ENCODE data around the gene MCM6.
A peak's percentile ranks its signal among the peaks of the same experiment; 100 is the strongest.
"Not testable (repeated sequence)": the region's sequence is repeated elsewhere in the genome, so short reads cannot be mapped to it uniquely, and the experiment has no call there.

The MCM6 gene

DNA sequence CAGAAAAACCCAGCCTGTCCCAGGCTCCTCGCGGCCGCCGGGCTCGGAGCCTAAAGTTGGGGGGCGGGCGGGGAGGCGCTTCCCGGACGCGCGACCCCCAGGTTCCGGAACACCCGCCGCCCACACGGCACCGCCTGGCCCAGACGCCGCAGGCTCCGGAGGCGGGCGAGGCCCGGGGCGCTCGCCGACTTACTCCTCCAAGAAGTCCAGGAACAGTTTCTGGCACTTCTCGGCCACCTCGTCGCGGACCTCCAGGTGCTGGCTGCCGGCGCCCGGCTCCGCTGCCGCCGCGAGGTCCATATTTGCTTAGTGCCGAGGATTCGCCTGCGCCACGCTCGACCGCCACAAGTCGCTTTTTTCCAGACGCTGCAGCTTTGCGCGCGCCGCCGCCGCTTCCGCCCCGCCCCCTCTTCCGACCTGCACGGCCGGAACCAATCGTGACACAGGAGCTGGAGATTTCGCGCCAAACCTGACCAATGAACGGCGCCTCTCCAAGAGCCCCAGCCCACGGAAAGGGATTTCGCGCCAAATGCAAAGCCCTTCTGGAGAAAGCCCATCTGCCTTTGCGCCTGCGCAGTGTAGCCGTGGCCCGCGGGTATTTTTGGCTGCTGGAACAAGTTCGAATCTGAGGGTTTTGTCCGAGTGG, at the start of gene MCM6:
MCM6 (minus strand) TSS at position 378 of the 646 bp plus-strand sequence; CDS start at position 300, 78 bp downstream.
- DNase-seq (ENCODE audit: low read depth, low spot score), result peak; percentile 99

DNA sequence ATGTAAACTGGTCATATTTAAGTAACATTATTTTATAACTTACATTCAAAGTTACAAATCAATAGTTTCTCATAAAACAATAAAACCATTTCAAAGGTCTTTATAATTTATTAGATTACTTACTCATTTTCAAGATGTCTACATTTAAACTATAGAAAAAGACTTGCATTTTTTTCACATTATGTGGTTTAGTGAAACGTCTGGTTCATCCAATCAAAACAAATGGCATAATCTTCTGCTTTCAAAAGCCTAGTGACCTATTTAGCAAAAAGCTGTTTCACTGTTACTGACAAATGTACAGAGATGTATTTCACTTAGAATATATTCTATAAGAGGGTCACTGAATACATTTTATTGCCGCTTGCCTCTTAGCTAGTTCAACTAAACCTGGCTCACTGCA, 49.3 kb upstream of the MCM6 start:
- DNase-seq (ENCODE audit: low read depth, low spot score), result peak; percentile 9

DNA sequence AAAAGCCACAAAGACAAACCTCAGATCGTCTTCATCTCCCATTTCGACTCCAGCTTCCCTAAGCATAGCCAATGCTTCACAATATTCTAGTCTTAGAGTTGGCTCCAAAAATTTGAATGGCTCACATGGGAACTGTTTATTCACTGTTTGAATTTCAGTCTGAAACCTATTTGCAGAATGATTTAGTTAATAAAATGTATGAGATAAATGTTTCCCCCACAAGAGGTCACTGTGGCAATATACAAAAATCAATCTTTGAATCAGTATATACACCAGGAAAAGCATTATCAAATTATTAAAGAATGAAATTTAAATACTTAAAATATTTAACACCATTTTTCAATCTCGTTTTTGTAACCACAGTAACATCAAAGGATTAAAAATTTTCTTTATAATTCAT, 40.0 kb upstream of the MCM6 start:
- peak; percentile 20 for DNase-seq (ENCODE audit: low read depth, low spot score)

DNA sequence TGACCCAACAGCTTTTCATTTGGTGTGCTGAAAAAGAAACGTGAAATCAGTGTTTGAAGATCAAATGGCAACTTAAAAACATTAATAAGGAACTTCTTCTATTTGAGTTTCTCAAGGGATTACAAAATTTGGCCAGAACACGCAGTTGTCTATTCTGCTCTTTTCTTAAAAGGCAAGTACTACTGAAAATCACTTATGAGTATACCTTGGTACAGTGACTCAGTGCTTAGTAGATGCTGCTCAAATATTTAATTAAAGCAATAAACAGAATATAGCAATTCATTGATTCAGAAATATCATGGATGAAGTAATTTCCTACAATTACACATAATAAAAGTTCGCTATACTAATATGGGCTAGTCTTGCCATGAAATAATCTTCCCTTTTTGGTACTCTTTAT, 38.2 kb upstream of the MCM6 start:
- DNase-seq (ENCODE audit: low read depth, low spot score), result no peak

DNA sequence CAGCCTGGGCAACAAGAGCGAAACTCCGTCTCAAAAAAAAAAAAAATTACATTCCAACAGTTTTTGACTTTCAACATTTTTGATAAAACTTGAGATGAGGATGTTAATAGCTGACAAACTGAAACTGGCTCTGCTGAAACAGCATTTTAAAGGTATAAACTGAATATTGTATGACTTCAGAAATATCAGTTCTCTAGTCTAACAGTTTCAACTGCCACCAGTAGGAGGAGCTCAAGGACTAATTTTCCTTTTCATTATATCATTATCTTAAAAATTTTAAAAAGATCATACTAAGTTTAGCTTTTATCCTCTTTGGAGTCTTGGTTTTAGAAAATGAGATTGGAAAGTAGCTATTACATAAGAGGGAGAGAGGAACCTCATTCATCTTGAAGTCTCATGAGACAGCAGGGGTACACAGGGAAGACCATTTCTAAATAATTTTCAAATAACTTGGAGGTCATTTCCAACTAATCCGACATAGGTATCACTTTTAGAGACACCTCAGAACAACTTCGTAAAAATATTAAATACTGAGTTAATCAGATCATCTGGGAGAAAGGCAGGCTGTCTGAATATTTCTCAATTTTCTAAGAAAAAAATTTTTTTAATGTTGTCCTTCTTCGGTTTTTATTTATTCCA, 37.6 kb upstream of the MCM6 start:
- DNase-seq (ENCODE audit: low read depth, low spot score), result peak; percentile 26

DNA sequence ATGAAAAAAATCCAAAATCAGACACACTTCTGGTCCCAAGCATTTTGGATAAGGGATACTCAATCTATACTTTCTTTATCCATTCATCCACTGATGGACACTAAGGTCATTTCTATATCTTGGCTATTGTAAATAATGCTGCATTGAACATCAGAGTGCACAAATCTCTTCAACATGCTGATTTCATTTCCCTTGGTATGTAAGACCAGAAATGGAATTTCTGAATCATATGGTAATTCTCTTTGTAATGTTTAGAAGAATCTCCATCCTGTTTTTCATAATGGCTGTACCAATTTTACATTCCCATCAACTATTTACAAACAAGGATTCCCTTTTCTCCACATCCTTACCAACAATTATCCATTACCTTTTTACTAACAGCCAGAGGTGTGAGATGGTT, 33.7 kb upstream of the MCM6 start:
- DNase-seq (ENCODE audit: low read depth, low spot score), result no peak

DNA sequence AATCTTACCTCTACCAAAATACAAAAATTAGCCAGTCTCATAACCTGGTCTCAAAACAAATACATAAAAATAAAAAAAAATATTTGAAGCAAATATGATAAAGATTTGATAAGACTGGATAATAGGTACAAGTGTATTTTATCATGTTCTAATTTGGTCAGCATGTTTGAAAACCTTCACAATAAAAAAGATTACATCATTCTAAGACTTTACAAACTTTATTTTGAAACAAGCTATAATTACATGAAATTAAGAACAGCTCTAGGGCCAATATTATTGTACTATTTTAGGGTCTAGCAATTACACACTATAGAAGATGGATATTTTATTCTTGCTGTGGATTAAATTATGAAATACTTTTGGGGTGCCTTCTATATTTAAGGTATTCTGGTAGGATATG, 29.4 kb upstream of the MCM6 start:
- no peak for DNase-seq (ENCODE audit: low read depth, low spot score)

DNA sequence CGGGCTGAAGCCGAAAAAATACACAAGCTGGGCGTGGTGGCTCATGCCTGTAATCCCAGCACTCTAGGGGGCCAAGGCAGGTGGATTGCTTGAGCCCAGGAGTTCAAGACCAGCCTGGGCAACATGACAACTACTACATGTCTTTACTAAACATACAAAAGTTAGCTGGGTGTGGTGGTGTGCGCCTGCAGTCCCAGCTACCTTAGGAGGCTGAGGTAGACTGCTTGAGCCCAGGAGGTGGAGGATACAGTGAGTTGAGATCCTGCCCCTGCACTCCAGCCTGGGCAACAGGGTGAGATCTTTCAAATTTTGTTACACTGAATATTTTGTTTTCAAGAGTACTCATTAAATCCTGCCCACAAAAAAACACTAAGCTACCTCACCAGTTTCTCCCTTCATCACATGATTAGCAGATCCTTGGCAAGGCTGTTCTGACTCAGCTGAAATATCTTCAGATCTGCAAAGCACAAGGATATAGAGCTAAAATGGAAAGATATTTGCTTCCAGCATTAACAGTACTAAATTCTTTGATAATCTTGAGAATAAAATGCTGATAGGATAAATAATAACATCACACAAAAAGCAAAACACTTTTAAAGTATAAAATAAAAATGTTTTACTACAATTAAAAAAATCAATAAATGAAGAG, 28.2 kb upstream of the MCM6 start:
- DNase-seq (ENCODE audit: low read depth, low spot score), result no peak

DNA sequence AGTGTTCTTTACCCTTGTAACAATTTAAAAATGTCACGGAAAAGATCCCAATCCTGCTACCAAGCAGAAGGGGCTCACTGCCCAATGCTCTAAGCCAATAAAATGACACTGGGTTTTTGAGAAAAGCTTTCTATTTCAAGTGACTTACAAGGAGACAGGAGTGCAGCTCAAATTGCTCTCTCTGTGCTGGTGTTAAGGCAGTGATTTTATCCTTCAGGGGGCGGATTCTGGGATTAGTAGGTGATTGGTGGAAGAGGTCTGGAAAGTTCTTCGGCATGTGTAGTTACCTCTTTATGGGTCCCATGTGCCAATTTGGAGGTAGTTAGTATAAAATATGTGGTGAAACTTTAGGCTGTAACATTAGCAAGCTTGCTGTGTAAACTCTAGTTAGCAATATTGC, 27.4 kb upstream of the MCM6 start:
- no peak for DNase-seq (ENCODE audit: low read depth, low spot score)

DNA sequence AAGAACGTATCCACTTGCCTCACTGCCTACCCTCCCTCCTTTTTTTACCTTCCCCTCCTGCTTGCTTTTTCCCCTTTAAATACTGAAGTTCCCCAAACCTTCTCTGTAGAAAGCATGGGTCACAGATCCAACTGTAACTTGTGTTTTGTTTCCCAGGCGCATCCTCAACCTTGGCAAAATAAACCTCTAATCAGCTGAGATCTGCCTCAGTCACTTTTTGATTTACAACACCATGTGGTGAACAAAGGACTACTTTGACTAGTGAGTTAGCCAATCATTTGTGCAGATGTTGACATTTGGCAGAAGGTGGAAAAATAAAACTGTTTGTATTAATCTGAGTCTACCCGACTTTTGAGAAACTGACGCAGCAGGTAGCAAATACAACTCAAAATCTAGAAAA, 23.3 kb upstream of the MCM6 start:
- no peak for DNase-seq (ENCODE audit: low read depth, low spot score)

DNA sequence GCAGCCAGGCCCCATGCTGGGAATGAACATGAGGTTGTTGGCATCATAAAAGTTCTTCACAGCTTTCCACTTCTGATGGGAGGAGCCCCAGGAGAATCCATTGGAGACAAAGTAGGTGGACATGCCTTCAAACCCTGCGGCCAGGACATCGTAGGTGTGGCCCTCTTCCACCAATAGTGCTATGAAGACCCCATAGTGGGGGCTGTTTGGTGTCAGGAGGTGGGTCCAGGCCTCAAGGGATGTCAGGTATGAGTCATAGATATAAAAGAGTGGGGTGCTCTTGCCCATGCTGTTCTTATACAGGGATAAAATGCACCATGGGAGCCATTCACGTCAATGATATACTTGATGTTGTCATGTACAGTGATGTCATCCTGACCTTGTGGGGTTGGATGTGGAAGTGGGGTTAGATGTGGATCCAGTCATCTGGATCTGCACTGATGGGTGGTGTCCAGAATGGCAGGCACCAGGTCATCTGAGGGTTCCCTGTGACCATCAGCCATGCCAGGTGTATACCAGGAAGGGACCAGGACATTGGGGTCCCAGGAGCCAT, 22.1 kb upstream of the MCM6 start:
- no peak for DNase-seq (ENCODE audit: low read depth, low spot score)

DNA sequence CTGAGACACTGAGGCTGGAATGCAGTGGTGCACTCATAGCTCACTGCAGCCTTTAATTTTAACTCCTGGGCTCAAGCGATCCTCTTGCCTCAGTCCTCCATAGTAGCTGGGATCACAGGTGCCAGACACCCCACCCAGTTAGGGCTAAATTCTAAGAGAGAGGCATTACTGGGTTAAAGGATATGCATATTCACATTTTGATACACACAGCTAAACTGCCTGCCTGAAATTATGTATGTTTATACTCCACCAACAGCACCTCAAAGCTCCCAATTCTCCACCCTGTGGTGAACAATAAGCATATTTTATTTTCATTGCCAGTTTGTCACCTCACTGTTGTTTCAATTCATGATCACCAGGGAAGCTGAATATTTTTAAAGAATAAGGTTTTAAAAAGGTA, 18.7 kb upstream of the MCM6 start:
- no peak for DNase-seq (ENCODE audit: low read depth, low spot score)

DNA sequence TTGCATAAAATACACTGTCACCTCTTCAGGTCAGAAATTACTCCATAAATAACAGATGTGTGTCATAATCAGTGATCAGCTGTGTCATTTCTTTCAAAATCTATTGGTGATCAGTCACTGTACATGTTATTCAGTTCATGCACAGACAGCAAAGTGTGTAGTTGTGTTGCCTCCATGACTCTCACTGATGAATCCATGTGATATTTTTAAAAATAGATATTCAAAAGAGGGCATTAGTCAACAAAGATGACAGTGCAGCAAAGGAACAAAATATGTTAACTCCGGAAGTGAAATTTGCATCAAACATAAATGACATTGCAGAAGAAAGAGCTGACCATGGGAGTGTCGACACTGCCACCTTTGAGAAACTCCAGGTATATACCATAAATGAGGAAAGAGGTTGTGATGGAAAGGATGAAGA, 17.1 kb upstream of the MCM6 start:
- DNase-seq (ENCODE audit: low read depth, low spot score), result no peak

DNA sequence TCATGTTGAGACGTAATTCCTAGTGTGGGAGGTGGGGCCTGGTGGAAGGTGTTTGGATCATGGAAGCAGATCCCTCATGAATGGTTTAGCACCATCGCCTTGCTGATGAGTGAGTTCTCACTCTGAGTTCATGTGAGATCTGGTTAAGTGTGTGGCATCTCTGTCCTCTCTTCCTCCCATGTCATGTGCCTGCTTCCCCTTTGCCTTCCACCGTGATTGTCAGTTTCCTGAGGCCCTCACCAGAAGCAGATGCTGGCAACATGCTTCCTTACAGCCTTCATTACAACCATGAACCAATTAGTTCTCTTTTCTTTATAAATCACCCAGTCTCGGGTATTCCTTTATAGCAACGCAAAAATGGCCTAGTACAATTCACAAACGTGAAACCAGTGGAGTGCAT, 14.6 kb upstream of the MCM6 start:
- no peak for DNase-seq (ENCODE audit: low read depth, low spot score)

DNA sequence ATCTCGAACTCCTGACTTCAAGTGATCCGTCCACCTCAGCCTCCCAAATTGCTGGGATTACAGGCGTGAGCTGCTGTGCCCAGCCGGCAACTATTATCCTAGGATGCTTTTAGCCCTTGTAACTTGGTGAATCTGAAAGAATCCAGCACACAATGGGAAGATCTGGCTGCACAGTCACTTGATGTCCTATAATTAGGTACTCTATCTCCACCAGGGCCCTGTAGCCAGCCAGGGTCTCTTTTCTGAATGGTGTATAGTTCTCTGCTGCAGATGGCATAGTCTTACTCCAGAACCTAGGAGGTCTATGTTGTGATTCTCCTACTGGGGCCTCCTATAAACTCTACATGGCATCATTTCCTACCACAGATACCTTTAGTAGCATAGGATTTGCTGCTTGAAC, 13.9 kb upstream of the MCM6 start:
- no peak for DNase-seq (ENCODE audit: low read depth, low spot score)

DNA sequence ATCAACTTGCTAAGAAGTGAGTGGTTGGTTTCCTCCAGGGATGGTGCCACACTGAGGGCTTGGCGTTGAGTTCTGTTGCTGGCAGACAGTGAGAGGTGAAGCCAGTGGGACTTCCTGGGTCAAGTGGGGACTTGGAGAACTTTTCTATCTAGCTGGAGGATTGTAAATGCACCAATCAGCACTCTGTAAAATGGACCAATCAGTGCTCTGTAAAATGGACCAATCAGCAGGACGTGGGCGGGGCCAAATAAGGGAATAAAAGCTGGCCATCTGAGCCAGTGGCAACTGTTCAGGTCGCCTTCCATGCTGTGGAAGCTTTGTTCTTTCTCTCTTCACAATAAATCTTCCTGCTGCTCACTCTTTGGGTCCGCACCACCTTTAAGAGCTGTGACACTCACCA, 12.3 kb upstream of the MCM6 start:
- not testable (repeated sequence) for DNase-seq (ENCODE audit: low read depth, low spot score)

DNA sequence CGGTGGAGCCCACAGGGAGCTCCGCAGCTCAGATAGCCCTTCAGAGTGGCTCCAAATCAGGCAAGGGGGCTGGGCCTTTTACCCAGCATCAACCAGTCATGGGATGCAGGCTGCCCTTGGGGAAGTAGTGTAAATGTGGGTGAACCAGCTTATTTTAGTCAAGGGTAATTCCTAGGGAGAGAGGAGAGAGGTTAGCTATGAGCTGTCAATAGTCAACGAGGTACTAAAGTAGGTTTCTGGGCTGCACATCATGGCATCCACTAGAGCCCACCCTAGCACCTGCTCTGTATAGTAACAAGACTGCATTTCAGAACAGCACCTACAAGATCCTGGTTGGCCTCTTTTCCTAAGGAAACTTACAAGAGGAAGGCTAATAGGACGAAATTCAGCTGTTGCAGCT, 9.5 kb upstream of the MCM6 start:
- DNase-seq (ENCODE audit: low read depth, low spot score), result no peak

DNA sequence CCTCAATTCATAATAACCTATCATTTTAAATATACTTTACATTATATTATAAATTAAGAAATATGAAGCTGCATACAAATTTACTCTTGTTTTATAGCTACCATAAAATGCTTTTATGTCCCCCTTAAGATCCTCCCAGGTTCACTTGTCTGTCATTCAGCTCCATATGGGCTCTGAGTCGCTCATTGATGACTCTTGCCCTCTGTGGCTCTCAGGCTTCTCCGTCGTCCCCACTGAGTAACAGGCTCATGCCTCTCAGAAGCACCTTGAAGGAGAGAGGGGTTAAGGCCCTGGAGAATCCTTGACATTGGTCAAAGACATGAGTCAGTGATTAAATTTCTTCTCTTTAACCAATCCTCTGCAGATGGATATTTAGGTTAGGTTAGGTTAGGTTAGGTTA, 6.2 kb upstream of the MCM6 start:
- DNase-seq (ENCODE audit: low read depth, low spot score), result no peak

DNA sequence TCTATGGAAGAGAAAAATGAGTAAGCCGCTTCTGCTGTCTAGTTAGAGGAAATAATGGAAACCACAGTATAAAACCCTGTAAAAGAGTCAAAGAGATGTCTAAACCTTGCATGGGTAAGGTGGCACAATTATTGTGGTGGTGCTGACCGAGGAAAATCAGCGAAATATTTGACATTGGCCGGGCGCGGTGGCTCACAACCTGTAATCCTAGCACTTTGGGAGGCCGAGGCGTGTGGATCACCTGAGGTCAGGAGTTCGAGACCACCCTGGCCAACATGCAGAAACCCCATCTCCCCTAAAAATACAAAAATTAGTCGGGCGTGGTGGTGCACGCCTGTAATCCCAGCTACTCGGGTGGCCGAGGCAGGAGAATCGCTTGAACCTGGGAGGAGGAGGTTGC, 527 bp upstream of the MCM6 start:
- DNase-seq (ENCODE audit: low read depth, low spot score), result not testable (repeated sequence)

DNA sequence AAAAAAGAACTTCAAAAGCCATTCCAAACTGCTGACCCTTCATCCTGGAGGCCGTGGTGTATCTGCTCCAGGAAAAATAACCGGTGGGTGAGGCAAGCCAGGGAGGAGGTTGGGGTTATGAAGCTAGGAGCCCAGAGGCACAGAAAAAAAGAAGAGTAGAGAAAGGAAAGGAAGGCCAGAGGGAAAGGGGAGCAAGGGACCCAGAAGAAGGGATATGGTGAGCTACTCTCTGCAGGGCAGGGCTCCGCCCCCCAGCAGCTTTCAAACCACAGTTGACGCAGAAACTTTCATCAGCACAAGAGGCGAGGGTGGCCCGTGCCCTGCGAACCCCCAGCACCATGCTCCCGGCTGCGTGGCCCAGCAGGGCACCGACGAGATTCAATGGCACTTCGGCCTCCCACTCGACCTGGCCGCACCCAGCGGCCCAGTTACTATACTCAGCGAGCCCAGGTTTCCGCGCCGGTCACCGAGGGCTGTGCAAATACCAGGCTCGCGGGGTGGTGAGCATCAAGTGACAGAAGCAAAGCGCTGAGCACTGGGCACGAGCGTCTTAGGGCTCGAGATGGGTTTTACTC, 665 bp downstream of the MCM6 start:
- peak; percentile 35 for DNase-seq (ENCODE audit: low read depth, low spot score)

DNA sequence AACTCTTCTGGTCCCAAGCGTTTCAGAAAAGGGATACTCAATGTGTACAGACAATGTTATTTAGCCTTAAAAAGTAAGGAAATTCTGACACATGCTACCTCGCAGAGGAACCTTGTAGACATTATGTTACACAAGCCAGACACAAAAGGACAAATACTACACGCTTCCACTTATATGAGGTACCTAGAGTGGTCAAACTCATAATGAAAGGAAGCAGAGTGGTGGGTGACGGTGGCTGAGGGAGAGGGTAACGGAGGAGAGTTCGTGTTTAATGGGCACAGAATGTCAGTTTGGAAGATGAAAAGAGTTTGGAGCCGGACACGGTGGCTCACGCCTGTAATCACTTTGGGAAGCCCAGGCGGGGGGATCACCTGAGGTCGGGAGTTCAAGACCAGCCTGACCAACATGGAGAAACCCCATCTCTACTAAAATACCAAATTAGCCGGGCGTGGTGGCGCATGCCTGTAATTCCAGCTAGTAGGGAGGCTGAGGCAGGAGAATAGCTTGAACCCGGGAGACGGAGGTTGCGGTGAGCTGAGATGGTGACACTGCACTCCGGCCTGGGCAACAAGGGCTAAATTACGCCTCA, 1.4 kb downstream of the MCM6 start:
- DNase-seq (ENCODE audit: low read depth, low spot score), result no peak

DNA sequence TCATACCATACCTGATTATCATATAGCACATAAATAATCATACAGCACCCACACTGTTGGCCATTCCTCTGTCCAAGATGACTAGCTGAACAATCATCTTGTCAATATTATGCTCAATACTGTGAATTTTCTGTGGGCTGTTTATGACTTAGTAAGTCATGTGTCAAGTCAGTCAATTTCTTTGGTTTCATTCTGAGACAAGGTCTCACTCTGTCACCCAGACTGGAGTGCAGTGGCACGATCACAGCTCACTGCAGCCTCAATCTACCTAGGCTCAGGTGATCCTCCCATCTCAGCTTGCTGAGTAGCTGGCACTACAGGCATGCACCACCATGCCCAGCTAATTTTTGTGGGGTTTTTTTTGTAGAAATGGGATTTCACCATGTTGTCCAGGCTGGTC, 5.7 kb downstream of the MCM6 start:
- DNase-seq (ENCODE audit: low read depth, low spot score), result no peak

All from smooth muscle cell of the brain vasculature (primary cell).